Activated CD8-positive, alpha-beta memory T cell treated with anti-CD3 and anti-CD28 coated beads for 24 hours (primary cell): ENCODE results near the gene CHPT1.

Experiments used
- DNase-seq: peaks from one replicate; pipeline ENCODE4 v3.0.0-alpha.2; 2020

Gene CHPT1

DNA sequence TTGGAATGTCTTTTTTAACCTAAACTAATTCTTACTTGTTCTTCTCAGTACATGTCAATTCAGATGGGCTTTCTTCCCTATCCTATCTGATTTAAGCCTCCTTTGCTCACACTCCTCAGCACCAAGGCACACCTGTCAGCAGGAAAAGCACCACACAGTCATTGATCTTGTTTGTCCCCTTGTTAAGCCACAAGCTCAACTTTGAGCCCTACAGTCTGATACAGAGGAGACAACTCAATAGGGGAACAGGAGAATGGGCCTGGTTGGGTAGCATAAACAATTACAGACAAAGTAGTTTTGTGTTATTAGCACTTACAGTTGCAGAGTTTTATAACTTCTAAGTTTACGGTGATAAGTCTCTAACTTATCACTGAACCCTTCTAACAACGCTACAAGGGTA lies 71.3 kb downstream of the CHPT1 start:
- DNase-seq = no peak

DNA sequence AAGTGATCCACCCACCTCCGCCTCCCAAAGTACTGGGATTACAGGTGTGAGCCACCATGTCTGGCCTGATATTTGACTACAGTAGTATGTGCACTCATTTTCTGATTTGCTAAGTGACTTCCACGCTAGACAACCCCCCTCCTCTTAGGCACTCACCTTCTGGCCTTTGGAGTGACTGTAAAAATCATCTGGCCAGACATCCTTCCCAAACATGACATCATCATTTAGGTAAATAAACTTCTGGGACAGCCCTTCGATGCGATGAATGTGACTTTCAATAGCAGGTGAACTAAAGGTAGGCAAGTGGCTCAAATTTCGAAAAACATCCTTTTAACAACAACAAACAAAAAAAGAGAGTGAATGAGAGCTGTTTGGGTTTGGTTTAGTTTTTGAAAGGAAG lies 72.4 kb downstream of the CHPT1 start:
- DNase-seq = no peak

DNA sequence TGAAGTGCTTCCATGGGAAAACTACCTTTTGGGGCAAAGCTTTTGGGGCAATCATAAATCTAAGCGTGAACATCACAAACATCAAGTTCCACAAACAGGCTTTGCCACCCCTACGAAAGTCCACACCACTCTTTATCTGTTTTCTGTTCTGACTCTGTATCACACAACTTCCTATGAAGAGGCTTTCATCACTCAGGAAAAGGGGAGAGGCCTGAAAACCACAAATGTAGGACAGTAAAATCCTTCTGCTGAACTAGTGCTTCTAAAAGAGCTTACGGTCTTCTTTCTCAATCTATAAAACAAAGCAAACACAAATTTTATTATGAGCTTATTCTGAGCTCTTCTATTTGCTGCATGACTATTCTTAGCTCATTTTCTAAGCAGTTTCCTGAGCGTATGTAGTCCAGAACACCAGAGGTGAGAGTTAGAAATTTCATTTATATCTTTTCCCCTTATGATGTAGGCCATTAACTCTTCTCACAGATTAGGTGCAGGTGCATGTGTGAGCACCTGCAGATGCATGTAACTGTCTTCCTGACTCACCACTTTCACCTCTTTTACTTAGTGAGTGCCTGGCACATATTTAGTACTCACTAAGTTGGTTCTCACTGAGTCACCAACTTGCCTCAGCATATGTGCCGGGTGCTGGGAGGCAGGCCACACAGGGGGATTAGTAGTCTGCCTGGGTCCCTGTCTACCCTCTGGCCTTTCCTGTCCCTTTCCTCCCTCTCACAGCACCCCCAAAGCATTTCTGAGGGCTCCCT lies 74.8 kb downstream of the CHPT1 start:
- no peak for DNase-seq

DNA sequence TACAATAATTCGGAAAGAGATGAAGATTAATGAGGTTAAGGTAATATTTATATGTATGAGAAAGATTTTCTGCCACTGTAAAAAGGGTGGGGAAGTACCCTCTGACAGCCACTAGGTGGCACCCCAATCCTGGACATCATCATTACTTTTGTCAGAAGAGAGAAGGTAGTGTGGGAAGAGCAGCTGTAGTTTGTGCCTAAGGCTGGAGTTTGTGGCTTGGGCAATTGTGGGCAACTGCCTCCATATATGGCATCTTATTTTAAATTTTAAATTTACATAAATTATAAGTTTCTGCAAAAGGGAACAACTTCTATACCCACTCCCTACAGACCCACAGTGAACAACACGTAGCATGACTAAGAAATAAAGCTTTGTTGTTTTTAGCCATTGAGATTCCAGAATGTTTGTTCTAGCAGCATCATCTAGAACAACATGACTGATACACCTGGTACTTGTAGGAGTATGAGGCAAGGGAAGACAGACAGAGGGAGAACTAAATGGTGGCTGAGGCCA lies 76.3 kb downstream of the CHPT1 start:
- peak; percentile 82 for DNase-seq

DNA sequence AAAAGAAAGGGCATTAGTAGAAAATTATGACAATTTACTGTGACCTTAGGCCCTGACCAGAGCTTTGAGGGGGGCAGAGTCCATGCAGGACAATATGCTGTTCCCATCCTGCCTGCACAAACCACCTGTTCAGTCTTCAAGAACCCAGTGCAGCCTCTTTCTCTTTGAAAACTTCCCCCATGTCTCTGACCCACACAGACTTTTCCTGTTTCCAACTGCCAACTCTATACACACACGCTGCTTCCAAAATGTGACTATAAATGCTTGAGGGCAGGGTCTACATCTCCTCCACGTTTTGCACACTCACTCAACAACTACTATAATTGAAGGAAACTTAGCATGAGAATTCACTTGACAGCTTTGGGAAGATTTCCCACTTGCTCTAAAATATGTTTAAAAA lies 78.4 kb downstream of the CHPT1 start:
- DNase-seq = no peak

DNA sequence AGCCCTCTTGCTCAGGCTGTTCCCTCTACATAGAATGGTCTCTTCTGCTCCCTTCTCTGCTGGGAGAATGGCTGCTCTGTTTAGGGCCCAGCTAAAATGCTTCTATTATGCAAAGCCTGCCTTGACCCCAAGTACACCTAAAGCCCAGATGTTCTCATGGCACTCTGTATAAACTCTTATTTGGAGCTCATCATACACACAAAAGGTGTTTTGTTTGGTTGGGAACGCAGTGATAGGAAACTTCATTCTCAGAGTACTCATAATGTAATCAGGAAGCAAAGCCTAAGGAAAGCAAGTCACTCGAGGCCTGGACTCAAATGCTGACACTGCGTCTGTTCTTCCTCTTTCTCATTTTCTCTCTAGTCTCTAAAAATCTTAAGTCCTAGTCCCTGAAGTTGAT lies 80.0 kb downstream of the CHPT1 start:
- DNase-seq = no peak

DNA sequence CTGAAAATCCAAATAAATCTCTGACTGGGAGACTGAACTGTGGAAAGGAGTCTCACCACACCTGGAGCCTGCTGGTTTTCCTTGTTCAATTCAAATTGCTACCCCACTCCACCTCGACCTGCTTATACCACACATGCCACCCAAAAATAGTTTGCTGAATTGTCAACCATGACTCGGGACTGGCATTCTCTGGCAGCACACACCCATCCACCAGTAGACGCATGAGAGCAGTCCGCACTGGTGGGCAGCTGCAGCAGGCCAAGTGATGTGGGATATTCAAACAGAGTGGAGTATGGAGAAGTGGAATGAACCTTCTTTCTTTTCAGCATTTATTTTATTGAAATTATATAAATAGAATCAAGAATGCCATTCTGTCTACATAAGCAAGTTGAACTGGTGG lies 80.5 kb downstream of the CHPT1 start:
- DNase-seq = no peak
